Colonic mucosa (tissue), 4 donors: ENCODE data around the gene MLPH. TPM values are rescaled to one million over a fixed set of nuclear protein-coding genes. Genes with fewer than 3 reads are reported as not detected.

Source experiments
- DNase-seq: peaks from one replicate; pipeline ENCODE4 v3.0.0-alpha.2; 2020
- H3K27ac ChIP-seq: fragments of 200-600 bp; one replicate; pipeline ENCODE4 v1.8.0; 2021
- H3K27me3 ChIP-seq: fragments of 200-600 bp; one replicate; pipeline ENCODE4 v1.8.0; 2021
- H3K36me3 ChIP-seq: fragments of 200-600 bp; one replicate; pipeline ENCODE4 v1.8.0; 2021
- H3K4me1 ChIP-seq: fragments of 200-600 bp; one replicate; pipeline ENCODE4 v1.8.0; 2021; ENCODE audit warnings: mild to moderate bottlenecking
- H3K4me3 ChIP-seq: fragments of 200-600 bp; one replicate; pipeline ENCODE4 v1.8.0; 2021
- H3K9ac ChIP-seq, 2 donors: one replicate each; pipeline ENCODE4 v1.7.0; 2013; ENCODE audit warnings: control low read depth in 2 of 2, low read depth in 2 of 2, low read length in 2 of 2
- H3K9me3 ChIP-seq: fragments of 200-600 bp; one replicate; pipeline ENCODE4 v1.8.0; 2021
- intact Hi-C: fragments of 100-400 bp; cut with DNase I; formaldehyde crosslinking; loops from one replicate; pipeline ENCODE4 v1.14.1; 2022
- microRNA-seq: library from miRNA; unstranded; fragments of <30 nt; microRNA quantifications from one replicate; pipeline ENCODE4, GENCODE V29; 2019
- total RNA-seq, 2 donors: library from RNA; stranded (reverse); fragmentation: NEBNext Ultra II Directional in 1 of 2; extraction: Animal tissue kit (Norgen Biotek cat#: 25700) in 1 of 2; gene quantifications; one replicate each; pipeline ENCODE4 v1.2.1, GENCODE V29; 2021
- TF ChIP-seq, protein P1 (sequence below): fragments of 200-600 bp; IDR thresholded peaks from one replicate; pipeline ENCODE4 v1.8.0; 2022; ENCODE audit warnings: antibody characterized with exemption, mild to moderate bottlenecking
- donor health status: healthy.
- donor health status: DM: no; HTN: no; CAD: no.
- donor health status: DM: no; HTN: no; CAD: no.

MLPH gene
- total RNA-seq, 2 donors from 2014 or later = 87.9 to 111 TPM

DNA sequence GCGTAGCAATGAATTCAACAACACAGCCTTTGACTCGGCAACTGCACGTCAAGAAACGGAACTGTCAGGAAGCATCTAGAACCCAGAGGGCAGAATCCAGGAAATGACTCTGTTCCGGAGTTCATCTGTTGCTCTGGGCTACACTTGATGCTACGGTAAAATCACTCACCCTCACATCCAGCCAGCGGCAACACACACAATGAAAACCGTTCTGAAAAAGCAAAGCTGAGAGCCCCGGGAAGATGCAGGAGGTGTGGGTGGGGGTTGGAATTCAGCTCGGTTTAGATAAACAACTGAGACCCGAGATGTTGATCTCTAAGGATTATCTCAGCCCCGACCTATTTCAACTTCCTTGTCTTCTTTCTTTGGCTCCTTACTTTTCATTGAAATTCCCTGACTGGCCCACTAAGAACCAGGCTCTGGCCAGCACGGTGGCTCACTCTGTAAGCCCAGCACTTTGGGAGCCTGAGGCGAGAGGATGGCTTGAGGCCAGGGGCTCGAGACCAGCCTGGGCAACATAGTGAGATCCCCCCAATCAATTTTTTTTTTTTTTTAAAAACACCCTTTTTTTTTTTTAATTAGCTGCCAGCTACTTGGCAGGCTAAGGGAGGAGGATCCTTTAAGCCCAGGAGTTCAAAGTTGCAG lies 116.8 kb downstream of the MLPH start:
- H3K9me3 ChIP-seq = no peaks in the 10 kb centered on the region
- no peaks in the 10 kb centered on the region for H3K4me1 ChIP-seq
- no peak overlapping the region for H3K4me3 ChIP-seq
- H3K27ac ChIP-seq = peak overlapping the region; percentile 22
- H3K36me3 ChIP-seq = no peaks in the 10 kb centered on the region
- no peaks in the 10 kb centered on the region for H3K27me3 ChIP-seq
- TF ChIP-seq, protein P1, sequence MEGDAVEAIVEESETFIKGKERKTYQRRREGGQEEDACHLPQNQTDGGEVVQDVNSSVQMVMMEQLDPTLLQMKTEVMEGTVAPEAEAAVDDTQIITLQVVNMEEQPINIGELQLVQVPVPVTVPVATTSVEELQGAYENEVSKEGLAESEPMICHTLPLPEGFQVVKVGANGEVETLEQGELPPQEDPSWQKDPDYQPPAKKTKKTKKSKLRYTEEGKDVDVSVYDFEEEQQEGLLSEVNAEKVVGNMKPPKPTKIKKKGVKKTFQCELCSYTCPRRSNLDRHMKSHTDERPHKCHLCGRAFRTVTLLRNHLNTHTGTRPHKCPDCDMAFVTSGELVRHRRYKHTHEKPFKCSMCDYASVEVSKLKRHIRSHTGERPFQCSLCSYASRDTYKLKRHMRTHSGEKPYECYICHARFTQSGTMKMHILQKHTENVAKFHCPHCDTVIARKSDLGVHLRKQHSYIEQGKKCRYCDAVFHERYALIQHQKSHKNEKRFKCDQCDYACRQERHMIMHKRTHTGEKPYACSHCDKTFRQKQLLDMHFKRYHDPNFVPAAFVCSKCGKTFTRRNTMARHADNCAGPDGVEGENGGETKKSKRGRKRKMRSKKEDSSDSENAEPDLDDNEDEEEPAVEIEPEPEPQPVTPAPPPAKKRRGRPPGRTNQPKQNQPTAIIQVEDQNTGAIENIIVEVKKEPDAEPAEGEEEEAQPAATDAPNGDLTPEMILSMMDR = no peak
- intact Hi-C loops = no loop called here
- peak; percentile 57 for DNase-seq
- no peak overlapping the region for H3K9ac ChIP-seq

- H3K27ac ChIP-seq = no peak overlapping the region
- intact Hi-C loops = no loop called here
- no peak overlapping the region for H3K9ac ChIP-seq
- H3K4me3 ChIP-seq = no peak overlapping the region
- no peaks in the 10 kb centered on the region for H3K36me3 ChIP-seq
- H3K4me1 ChIP-seq = no peaks in the 10 kb centered on the region
- no peak for DNase-seq
- TF ChIP-seq, protein P1 = no peak
- no peaks in the 10 kb centered on the region for H3K9me3 ChIP-seq
- no peaks in the 10 kb centered on the region for H3K27me3 ChIP-seq
These were observed 117.3 kb downstream of the MLPH start for GRCh38 chr2:237604391-237604790.

Small RNAs within 50 kb of the gene (microRNA-seq; reads per million reads assigned to microRNA genes)
- gene MIR6811 = not detected

Other genes starting within 250 kb of the MLPH start
- gene COL6A3, start 73.1 kb upstream of the MLPH start, total RNA-seq = 10 to 100 TPM; 28.4 to 80.9 TPM
- not detected for gene PRLH, start 79.3 kb downstream of the MLPH start, total RNA-seq
- 10 to 100 TPM; 32.5 to 34.7 TPM for gene RAB17, start 103.5 kb downstream of the MLPH start, total RNA-seq
- 100 to 1,000 TPM; 114 to 133 TPM for gene LRRFIP1, start 140.3 kb downstream of the MLPH start, total RNA-seq